Esophagus muscularis mucosa (tissue), 3 donors: Measurements from ENCODE around the gene SEPTIN10.

ENCODE experiments used
- POLR2A ChIP-seq: fragments of 450-650 bp; IDR thresholded peaks from one replicate; pipeline ENCODE4 v1.6.1; 2017; ENCODE audit warnings: antibody characterized with exemption, moderate library complexity, mild to moderate bottlenecking, low read depth
- TF ChIP-seq, protein P1 (sequence below), 3 experiments: fragments of 200-600 bp in 2 of 3; fragments of 450-650 bp in 1 of 3; sonication (generic) in 2 of 3; IDR thresholded peaks; one replicate each; pipeline ENCODE4 v1.5.1; 2017 to 2019; ENCODE audit warnings: antibody characterized with exemption in 3 of 3, mild to moderate bottlenecking in 2 of 3, moderate library complexity in 1 of 3

DNA sequence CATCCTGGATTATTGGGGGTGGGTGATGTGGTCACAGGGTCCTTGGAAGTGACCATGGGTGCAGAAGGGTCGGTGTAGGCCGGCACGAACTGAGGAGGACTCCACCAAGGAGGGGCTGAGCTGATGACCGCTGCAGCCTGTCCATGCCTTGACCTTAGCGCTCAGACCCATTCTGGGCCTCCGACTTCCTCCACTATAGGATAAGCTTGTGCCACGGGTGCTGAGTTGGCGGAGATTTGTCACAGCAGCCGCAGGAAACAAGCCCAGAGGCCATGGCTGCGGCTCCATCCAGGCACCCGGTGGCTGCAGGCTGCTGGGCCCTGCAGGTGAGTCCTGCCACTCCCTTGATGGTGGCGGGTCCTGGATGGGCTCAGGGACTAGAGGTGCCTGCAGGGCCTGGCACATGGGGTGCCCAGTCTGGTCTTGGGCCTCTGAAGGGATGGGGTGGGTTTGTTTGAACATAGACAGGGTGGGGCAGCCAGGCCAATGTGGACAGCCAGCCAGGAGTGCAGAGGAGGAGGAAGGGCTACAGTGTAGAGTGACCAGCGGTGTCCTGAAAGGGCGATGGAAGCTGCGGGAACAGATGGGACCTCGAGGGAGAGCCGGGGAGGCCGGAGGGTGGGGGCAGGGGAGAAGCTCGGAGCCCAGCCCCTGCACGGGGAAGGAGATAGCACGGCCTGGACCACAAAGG is 84.8 kb downstream of the SEPTIN10 start:
- TF ChIP-seq, protein P1, sequence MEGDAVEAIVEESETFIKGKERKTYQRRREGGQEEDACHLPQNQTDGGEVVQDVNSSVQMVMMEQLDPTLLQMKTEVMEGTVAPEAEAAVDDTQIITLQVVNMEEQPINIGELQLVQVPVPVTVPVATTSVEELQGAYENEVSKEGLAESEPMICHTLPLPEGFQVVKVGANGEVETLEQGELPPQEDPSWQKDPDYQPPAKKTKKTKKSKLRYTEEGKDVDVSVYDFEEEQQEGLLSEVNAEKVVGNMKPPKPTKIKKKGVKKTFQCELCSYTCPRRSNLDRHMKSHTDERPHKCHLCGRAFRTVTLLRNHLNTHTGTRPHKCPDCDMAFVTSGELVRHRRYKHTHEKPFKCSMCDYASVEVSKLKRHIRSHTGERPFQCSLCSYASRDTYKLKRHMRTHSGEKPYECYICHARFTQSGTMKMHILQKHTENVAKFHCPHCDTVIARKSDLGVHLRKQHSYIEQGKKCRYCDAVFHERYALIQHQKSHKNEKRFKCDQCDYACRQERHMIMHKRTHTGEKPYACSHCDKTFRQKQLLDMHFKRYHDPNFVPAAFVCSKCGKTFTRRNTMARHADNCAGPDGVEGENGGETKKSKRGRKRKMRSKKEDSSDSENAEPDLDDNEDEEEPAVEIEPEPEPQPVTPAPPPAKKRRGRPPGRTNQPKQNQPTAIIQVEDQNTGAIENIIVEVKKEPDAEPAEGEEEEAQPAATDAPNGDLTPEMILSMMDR (IDR thresholded peaks at IDR 0.05), result no peak
- no peak for TF ChIP-seq POLR2A
